Activated CD8-positive, alpha-beta memory T cell treated with anti-CD3 and anti-CD28 coated beads for 24 hours (primary cell): ENCODE results near the gene MRTFB.

Source experiments
- DNase-seq: peaks from one replicate; pipeline ENCODE4 v3.0.0-alpha.2; 2020

Gene MRTFB

GRCh38 chr16:14315683-14316320 is 244.7 kb downstream of the MRTFB start:
- DNase-seq, result no peak
